Ectodermal cell (in vitro differentiated cells): ENCODE data around the gene TMEM131L.
A peak's percentile ranks its signal among the peaks of the same experiment; 100 is the strongest.
"Not testable (repeated sequence)": the region's sequence is repeated elsewhere in the genome, so short reads cannot be mapped to it uniquely, and the experiment has no call there.

Experiments
- H3K27ac ChIP-seq: 2 replicates; pipeline ENCODE4 v1.7.0; 2013; ENCODE audit warnings: mild to moderate bottlenecking, low read depth, low read length; ENCODE audit not compliant: insufficient read depth, poor library complexity, severe bottlenecking
- H3K27me3 ChIP-seq: 2 replicates; pipeline ENCODE4 v1.7.0; 2013; ENCODE audit warnings: mild to moderate bottlenecking, low read length; ENCODE audit not compliant: insufficient read depth, control insufficient read depth, poor library complexity, severe bottlenecking
- H3K36me3 ChIP-seq: one replicate; pipeline ENCODE4 v1.7.0; 2013; ENCODE audit warnings: low read length; ENCODE audit not compliant: control insufficient read depth, insufficient read depth
- H3K4me1 ChIP-seq: one replicate; pipeline ENCODE4 v1.7.0; 2013; ENCODE audit warnings: low read length; ENCODE audit not compliant: control insufficient read depth, insufficient read depth
- H3K4me3 ChIP-seq: 2 replicates; pipeline ENCODE4 v1.7.0; 2013; ENCODE audit warnings: low read depth, low read length, control low read depth; ENCODE audit not compliant: insufficient read depth
- H3K9me3 ChIP-seq: 2 replicates; pipeline ENCODE4 v1.7.0; 2013; ENCODE audit warnings: mild to moderate bottlenecking, low read length, moderate library complexity; ENCODE audit not compliant: control insufficient read depth
- WGBS, 2 experiments: methylation state at CpG; one replicate each; pipeline ENCODE4 v1.1.7; 2013; ENCODE audit warnings: missing lambda C conversion rate in 2 of 2; 5-methylcytosine and 5-hydroxymethylcytosine counted together

The TMEM131L gene

DNA sequence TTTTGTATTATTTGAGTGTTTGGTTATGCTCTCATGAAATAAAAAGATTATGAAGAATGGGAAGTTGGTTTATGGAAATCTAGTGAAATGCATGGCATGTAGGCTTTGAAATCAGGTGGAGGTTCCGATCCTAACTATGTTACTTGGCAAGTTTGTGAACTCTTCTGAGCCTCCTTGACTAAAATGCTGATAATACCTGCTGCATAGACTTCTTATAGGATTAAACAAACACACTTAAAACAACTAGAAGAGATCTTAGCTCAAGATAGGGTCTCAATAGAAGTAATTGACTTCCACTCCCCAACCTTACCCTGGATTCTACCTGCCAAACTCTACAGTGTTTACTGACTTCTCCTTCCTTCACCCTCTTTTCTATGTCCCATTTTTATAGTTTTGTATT is 195.7 kb downstream of the TMEM131L start:
- Histone ChIP-seq H3K9me3 (no peaks in the 10 kb centered on the region), H3K4me3 (no peak overlapping the region), H3K27me3 (no peaks in the 10 kb centered on the region), H3K27ac (no peak overlapping the region), H3K36me3 (no peaks in the 10 kb centered on the region), H3K4me1 (no peaks in the 10 kb centered on the region)
- WGBS, 2 experiments: 89 to 90% methylated on average over 1 of the region's 1 CpG

DNA sequence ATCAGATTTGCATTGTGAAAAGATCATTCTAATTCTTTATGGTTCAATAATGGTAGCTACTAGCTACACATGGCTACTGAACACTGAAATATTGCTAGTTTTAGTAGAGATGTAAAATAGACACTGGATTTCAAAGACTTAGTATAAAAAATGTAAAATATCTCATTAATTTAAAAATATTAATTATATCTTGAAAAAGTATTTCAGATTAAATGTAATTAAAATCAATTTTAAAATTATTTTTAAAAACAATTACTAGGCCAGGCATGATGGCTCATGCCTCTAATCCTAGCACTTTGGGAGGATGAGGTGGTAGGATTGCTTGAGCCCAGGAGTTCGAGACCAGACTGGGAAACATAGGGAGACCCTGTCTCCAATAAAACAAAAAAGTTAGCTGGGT is 197.5 kb downstream of the TMEM131L start:
- no peak overlapping the region for H3K4me3 ChIP-seq
- H3K36me3 ChIP-seq: no peaks in the 10 kb centered on the region
- H3K9me3 ChIP-seq: no peaks in the 10 kb centered on the region
- H3K4me1 ChIP-seq: no peaks in the 10 kb centered on the region
- H3K27ac ChIP-seq: no peak overlapping the region
- 90% methylated on average over 1 of the region's 1 CpG for WGBS, 2 experiments
- H3K27me3 ChIP-seq: no peaks in the 10 kb centered on the region

DNA sequence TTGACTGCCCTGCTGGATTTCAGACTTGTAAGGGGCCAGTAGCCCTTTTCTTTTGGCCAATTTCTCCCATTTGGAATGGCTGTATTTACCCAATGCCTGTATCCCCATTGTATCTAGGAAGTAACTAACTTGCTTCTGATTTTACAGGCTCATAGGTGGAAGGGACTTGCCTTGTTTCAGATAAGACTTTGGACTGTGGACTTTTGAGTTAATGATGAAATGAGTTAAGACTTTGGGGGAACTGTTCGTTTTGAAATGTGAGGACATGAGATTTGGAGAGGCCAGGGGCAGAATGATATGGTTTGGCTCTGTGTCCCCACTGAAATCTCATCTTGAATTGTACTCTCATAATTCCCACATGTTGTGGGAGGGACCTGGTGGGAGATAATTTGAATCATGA is 200.3 kb downstream of the TMEM131L start:
- not testable (repeated sequence) for H3K9me3 ChIP-seq, H3K4me3 ChIP-seq, H3K36me3 ChIP-seq, H3K27me3 ChIP-seq, H3K4me1 ChIP-seq, H3K27ac ChIP-seq
- WGBS, 2 experiments: 74 to 80% methylated on average over 1 of the region's 1 CpG

DNA sequence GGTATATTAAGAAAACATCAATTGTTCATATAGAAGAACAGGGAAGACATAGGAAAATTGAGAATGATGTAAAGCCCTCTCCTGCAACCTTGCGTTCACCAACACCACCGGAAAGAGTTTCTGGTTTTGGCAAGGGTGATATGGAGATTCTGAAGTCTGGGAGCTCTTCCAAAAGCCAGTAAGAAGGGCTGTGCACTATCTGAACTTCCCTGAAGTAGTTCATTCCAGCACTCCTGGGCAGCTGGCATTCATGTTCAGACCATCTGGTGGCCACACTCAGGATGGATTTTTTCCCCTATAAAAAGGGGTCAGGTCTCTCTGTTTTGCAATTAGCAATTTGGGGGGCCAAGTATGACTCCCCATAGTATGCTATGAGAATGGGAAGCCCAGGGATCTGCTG is 202.5 kb downstream of the TMEM131L start:
- H3K4me3 ChIP-seq: no peak overlapping the region

DNA sequence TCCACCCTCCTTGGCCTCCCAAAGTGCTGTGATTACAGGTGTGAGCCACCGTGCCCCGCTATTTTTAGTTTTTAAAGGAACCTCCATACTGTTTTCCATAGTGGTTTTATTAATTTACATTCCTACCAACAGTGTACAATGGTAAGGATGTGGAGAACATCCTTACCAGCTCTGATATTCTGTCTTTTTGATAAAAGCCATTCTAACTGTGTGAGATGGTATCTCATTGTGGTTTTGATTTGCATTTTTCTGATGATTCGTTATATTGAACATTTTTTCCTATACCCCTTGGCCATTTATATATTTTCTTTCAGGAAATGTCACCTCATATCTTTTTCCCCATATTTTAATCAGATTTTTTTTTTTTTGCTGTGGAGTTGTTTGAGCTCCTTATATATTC is 203.7 kb downstream of the TMEM131L start:
- H3K4me3 ChIP-seq: no peak overlapping the region
- no peaks in the 10 kb centered on the region for H3K4me1 ChIP-seq
- H3K36me3 ChIP-seq: no peaks in the 10 kb centered on the region
- no peak overlapping the region for H3K27ac ChIP-seq
- WGBS, 2 experiments: 41 to 50% methylated on average over 2 of the region's 3 CpGs
- no peaks in the 10 kb centered on the region for H3K9me3 ChIP-seq
- H3K27me3 ChIP-seq: no peaks in the 10 kb centered on the region

More for the DNA sequence above, 202.5 kb downstream of the TMEM131L start:
- Histone ChIP-seq H3K9me3 (no peaks in the 10 kb centered on the region), H3K36me3 (no peaks in the 10 kb centered on the region), H3K27me3 (no peaks in the 10 kb centered on the region), H3K27ac (no peak overlapping the region), H3K4me1 (no peaks in the 10 kb centered on the region)
- 94 to 98% methylated on average over 2 of the region's 2 CpGs for WGBS, 2 experiments

DNA sequence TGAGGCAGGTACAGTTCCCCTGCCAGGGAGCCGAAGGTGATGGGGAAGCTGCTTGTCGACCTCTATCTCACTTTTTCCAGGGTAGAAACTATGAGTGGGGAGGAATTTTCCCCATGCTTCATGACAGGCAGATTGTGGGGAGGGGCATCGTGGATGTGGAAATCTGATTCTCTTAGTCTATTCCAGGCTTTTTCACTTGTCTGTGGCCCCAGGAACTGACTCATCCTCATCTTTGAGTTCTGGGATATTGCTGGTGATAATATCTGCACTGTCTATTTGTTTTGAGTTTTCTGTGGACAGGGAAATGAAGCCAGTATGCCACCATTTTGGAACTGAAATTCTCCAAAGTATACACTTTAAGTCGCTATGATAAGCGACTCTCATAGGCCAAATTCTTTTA is 210.3 kb downstream of the TMEM131L start:
- Histone ChIP-seq H3K9me3 (no peaks in the 10 kb centered on the region), H3K27ac (no peak overlapping the region), H3K4me3 (no peak overlapping the region), H3K36me3 (no peaks in the 10 kb centered on the region), H3K27me3 (peaks cover 1% of the 10 kb centered on the region), H3K4me1 (no peaks in the 10 kb centered on the region)
- WGBS, 2 experiments: 91 to 95% methylated on average over 5 of the region's 5 CpGs

DNA sequence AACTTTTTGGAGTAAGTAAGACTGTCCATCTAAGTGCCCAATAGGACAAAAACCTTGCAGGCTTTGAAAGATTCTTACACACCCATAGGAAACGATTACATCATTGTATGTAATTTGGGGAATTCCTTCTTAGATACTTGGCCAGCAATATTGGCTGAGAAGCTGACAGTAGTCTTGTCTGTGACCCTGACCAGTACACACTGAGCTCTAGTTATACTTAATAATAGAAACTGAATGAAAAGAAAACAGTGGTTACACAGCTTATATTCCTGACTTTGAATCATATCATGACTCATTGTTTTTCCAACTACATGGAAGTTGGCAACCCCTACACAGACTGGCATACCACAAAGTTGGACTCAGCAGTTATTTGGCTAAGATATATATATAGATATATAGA is 210.8 kb downstream of the TMEM131L start:
- Histone ChIP-seq H3K27me3 (peaks cover 6% of the 10 kb centered on the region), H3K4me3 (no peak overlapping the region), H3K27ac (no peak overlapping the region), H3K36me3 (no peaks in the 10 kb centered on the region), H3K4me1 (no peaks in the 10 kb centered on the region), H3K9me3 (no peaks in the 10 kb centered on the region)
- WGBS, 2 experiments: 100% methylated on average over 1 of the region's 1 CpG; no CpG with 5 or more reads in 1 of the 2 experiments

DNA sequence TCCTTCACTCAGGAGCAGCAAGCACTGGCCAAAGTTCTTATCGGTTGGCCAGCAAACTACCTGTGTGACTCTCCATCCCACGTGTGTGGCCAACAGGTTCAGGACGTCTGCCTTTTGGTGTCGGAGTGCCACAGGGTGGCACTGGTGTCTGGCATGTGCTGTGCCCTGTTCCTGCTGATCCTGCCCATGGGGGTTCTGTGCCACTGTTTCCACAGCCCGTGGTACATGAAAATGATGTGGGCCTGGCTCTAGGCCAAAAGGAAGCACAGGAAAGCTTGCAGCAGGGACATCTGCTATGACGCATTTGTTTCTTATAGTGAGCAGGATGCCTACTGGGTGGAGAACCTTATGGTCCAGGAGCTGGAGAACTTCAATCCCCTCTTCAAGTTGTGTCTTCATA is 213.3 kb downstream of the TMEM131L start:
- no peak overlapping the region for H3K4me3 ChIP-seq
- no peaks in the 10 kb centered on the region for H3K9me3 ChIP-seq
- peaks cover 31% of the 10 kb centered on the region for H3K27me3 ChIP-seq
- WGBS, 2 experiments: 86% methylated on average over 6 of the region's 6 CpGs
- no peaks in the 10 kb centered on the region for H3K4me1 ChIP-seq
- no peak overlapping the region for H3K27ac ChIP-seq
- no peaks in the 10 kb centered on the region for H3K36me3 ChIP-seq

- 9 to 10% methylated on average over 27 of the region's 27 CpGs for WGBS, 2 experiments
- H3K36me3 ChIP-seq: no peaks in the 10 kb centered on the region
Measured at GRCh38 chr4:153683763-153684181, 217.6 kb downstream of the TMEM131L start.

DNA sequence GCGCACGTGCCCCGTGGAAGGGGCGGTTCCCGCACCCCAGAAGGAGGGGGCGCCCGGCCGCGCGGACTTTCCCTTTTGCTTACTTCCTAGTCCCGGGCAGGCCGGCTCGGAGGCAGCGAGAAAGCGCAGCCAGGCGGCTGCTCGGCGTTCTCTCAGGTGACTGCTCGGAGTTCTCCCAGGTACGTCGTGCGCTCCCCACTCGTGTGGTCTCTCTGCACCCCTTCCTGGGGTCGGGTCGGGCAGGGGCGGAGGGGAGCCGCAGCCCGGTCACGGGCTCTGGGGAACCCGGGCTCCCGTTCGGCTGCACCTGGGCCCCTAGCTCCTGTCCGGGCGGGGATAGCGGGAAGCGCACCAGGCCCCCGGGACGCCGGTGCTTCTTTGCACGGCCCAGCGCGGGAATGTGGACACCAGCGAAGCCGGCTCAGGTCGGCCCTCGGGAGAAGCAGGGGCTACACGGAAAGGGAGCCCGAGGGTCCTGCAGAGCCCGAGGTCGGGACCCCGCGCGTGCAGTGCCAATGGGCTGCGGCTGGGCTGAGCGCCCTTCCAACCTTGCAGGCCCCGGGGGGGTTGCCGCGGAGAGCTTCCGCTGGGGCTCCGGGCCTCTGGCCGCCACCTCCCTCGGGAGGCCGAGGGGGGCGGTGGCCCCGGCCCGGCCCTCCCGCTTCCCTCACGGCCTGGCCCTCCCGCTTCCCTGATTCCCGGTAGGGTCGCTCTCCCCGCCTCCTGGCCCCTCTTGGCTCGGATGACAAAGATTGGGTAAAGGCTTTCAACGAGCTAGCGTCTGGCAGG is 218.2 kb downstream of the TMEM131L start, which contains the start of gene TLR2:
Gene TLR2, plus strand, starts transcription at position 99 of the 789 bp plus-strand sequence. CDS start 18,628 bp downstream, outside the sequence.
- Histone ChIP-seq H3K27me3 (peaks cover 50% of the 10 kb centered on the region), H3K36me3 (no peaks in the 10 kb centered on the region), H3K4me1 (no peaks in the 10 kb centered on the region), H3K27ac (no peak within 1 kb of the TSS), H3K4me3 (peak within 1 kb of the TSS; percentile 33), H3K9me3 (no peaks in the 10 kb centered on the region)
- 1% methylated on average over 75 of the region's 75 CpGs for WGBS, 2 experiments

More at GRCh38 chr4:153683763-153684181, 217.6 kb downstream of the TMEM131L start:
- Histone ChIP-seq H3K9me3 (no peaks in the 10 kb centered on the region), H3K4me3 (peak overlapping the region; percentile 33), H3K27me3 (peaks cover 50% of the 10 kb centered on the region), H3K4me1 (no peaks in the 10 kb centered on the region), H3K27ac (no peak overlapping the region)
